ENCODE measurements around the gene TCHH. TPM values are rescaled to one million over a fixed set of nuclear protein-coding genes. Genes with fewer than 3 reads are reported as not detected.

TCHH gene
- total RNA-seq (2022; extraction: Qiagen RNA extraction; ENCODE audit: low read depth) = 0.17 to 0.28 TPM (median 0.24 TPM) in 5 replicates

GRCh38 chr1:152115344-152115743 lies at the start of gene TCHH:
TSS of gene TCHH (minus strand) at chr1:152115444. CDS start at chr1:152114080, 1,364 bp downstream.

GRCh38 chr1:152159144-152159543 lies 43.9 kb upstream of the TCHH start, which contains the start of gene RPTN:
TSS of gene RPTN (minus strand) at chr1:152159228. CDS start at chr1:152157889, 1,339 bp downstream.

GRCh38 chr1:152089014-152089674 lies 26.1 kb downstream of the TCHH start, which contains the start of gene TCHHL1:
TSS of gene TCHHL1 (minus strand) at chr1:152089064. CDS start at chr1:152088143, 921 bp downstream.

Other genes with a start within 250 kb of the TCHH start
- 13.3 to 15.5 TPM (median 13.8 TPM) in 5 replicates for gene THEM4, start 205.9 kb downstream of the TCHH start, total RNA-seq (2022; extraction: Qiagen RNA extraction; ENCODE audit: low read depth)
- 1,693 to 2,312 TPM (median 1,909 TPM) in 5 replicates for gene S100A10, start 121.6 kb downstream of the TCHH start, total RNA-seq (2022; extraction: Qiagen RNA extraction; ENCODE audit: low read depth)
- 1,732 to 1,898 TPM (median 1,814 TPM) in 5 replicates for gene S100A11, start 78.4 kb downstream of the TCHH start, total RNA-seq (2022; extraction: Qiagen RNA extraction; ENCODE audit: low read depth)
- not detected in 5 replicates for gene TCHHL1, start 26.4 kb downstream of the TCHH start, total RNA-seq (2022; extraction: Qiagen RNA extraction; ENCODE audit: low read depth)
- 0.03 TPM in 1 of 5 replicates, not detected in the others for gene RPTN, start 43.8 kb upstream of the TCHH start, total RNA-seq (2022; extraction: Qiagen RNA extraction; ENCODE audit: low read depth)
- gene HRNR, start 108.7 kb upstream of the TCHH start, total RNA-seq (2022; extraction: Qiagen RNA extraction; ENCODE audit: low read depth) = not detected in 5 replicates
- gene FLG, start 209.8 kb upstream of the TCHH start, total RNA-seq (2022; extraction: Qiagen RNA extraction; ENCODE audit: low read depth) = under 0.01 to 0.01 TPM in 2 of 5 replicates, not detected in the others
- gene FLG2, start 244.6 kb upstream of the TCHH start, total RNA-seq (2022; extraction: Qiagen RNA extraction; ENCODE audit: low read depth) = not detected in 5 replicates

Data from A549 treated with DMSO at 1 μM for 4 hours (cell line).